NCI-H2171 treated with DMSO at 0.1 percent for 48 hours (cell line): Measurements from ENCODE around the gene APBA2.

ENCODE experiments used
- DNase-seq: peaks from one replicate; lab custom pipeline; 2025; lab: John Stamatoyannopoulos, UW

Gene APBA2

DNA sequence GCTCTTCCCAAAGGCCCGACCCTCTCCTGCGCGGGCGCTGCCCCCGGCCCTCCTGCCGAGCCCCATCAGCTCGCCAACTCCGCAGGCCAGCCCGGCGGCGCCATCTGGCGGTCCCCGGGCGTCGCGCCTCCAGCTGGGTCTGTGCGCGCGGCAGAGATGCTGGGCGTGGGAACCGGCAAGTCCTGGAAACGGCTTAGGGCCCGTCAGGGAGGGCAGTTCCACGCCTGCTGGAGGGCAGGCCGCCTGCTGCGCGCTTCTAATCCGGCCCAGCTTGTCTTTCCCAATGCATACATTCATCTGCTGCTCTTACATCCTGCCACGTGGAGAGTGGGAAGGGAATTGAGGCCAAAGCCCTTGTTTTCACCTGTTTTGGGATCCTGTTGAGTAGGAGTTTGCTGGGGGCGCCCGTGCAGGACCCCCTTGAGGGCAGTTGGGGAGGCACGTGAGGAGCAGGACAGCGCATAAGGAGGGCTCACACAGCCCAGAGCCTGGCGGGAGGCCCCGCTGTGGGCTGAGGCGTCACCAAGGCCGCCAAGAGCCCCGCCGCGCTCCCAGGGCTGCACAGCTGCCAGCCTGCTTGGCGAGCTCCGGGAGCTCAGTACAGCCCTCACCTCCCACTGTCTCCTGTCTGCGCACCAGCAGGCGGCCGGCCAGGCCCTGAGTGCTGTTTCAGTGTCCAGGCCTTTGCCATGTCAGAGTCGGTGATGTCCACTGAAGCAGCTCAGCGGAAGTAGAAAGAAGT lies 218.2 kb downstream of the APBA2 start:
- DNase-seq: no peak

DNA sequence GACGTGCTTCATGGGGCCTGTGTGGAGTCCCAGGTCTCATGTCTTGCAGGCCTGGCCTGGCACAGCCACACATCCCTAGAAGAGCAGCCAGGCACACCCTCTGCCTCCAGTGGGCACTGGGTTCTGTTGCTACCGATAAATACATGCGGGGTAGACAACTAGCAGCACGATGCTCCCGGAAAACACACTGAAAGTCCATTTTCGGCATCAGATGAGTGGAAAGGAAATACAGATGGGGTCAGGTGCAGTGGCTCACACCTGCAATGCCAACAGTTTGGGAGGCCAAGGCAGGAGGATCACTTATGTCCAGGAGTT lies 218.7 kb downstream of the APBA2 start:
- no peak for DNase-seq

DNA sequence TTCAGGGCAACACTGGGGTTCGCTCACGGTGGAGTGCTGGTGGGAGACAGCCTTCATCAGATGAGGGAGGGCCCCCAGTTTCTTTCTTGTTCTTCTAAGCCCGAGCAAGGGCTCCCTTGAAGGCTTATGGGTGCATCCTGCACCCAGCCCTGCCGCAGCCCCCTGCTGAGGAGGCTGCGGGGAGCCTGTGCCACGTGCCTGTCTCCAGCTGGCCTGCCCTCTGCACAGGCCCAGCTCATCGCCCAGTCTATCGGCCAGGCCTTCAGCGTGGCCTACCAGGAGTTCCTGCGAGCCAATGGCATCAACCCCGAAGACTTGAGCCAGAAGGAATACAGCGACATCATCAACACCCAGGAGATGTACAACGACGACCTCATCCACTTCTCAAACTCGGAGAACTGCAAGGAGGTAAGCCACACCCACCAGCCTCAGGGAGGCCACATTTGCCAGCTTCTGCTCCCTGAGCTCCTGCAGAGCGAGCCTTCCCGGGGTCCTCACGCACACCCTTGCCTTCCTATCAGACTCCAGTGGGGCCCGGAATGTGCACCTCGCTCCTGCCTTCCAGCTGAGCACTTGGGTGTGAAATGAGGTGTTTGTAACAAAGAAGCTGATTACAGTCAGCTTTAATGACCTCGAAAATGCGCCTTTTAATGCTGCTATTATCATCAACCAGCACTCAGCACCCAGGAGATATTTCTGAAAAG lies 219.5 kb downstream of the APBA2 start:
- DNase-seq: no peak

DNA sequence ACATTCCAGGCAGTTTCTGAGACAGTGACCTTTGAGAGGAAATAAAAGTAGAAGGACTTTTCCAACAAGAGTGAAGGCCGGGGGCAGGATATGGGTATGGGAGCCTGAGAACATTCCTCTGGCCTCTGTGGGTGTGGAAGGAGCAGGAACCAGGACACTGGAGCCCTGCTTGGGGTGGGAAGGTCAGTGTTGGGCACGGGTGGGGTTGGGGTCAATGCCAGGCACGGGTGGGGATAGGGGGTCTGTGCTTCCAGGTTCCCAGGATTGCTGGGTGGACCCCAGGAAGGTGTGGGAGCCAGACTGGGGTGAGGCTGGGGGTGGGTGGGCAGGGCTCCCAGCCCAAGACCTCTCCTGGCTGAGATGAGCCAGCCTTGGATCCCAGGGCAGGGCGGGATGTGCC lies 220.3 kb downstream of the APBA2 start:
- DNase-seq: no peak

DNA sequence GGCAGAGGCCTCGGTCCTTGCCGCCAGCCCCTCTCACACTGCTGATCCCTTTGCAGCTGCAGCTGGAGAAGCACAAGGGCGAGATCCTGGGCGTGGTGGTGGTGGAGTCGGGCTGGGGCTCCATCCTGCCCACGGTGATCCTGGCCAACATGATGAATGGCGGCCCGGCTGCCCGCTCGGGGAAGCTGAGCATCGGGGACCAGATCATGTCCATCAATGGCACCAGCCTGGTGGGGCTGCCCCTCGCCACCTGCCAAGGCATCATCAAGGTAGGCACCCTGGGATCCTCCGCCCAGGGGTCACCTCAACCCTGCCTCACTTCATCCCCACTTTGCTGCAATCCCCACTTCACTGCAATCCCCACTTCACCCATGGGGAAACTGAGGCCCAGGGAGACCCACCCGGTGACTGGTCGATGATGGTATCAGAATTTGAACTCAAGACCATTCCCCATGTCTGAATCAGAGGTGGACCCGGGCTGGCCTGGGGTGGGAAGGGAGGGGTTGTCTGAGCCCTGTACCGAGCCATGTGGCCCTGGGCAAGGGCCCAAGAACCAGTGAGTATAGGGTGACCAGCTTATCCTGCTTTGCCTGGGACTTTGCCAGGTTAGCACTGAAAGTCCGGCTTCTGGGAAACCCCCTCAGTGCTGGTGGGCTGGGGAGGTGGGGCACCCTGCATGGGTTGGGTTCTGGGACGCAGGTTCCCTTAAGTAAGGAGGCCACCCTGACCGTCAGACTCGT lies 220.9 kb downstream of the APBA2 start:
- DNase-seq: no peak

DNA sequence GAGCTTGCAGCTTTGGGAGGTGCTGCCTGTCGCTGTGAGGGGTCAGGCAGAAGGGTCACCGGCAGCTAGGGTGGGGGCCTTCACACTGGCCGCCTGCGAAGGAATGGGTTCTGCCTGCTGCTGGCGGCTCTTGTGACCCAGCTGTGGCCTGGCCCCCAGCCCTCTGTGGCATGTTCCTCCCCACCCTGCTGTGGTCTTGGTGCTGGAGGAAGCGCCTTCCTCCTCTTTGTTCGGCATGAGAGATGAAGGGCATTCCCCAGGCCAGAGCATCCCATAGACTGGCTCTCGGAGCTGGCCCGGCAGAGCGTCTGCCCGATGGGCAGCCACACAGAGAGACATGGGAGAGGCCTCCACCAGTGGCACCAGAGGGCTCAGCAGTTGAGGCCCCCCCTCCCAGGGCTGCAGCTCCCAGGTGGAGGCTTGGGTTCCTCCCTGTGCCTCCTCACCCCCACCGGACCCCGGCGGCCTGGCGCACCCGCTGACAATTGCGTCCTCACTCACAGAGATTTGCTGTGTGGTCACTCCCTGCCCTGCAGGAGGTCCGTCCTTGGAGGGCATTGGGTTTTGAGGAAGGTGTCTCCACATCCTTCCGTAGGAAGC lies 221.6 kb downstream of the APBA2 start:
- no peak for DNase-seq

DNA sequence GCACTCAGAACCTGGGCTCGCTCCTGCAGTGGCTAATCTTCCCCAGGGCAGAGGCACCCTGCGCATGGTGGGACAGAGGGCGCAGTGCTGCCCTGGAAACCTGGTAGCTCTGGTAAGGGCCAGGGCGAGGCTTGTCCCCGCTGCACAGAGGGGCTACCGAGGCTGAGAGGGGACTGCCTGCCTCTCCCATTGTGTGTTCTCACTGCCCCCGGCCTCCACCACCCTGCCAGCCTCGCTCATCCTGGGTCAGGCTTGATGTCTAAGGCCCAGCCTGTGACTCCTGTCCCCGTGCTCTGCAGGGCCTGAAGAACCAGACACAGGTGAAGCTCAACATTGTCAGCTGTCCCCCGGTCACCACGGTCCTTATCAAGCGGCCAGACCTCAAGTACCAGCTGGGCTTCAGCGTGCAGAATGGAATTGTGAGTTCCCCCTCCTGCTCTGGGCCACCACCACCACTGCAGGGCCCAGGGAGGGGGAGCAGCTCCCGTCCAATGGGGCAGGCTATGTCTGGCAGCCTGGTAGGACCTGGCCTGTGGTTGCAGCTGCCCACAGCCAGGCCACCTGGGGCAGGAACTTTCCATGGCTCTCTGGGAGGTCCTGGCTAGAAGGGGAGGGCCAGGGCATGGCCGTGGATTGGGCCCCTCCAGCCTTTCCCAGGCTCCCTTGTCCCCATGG lies 222.3 kb downstream of the APBA2 start:
- no peak for DNase-seq

DNA sequence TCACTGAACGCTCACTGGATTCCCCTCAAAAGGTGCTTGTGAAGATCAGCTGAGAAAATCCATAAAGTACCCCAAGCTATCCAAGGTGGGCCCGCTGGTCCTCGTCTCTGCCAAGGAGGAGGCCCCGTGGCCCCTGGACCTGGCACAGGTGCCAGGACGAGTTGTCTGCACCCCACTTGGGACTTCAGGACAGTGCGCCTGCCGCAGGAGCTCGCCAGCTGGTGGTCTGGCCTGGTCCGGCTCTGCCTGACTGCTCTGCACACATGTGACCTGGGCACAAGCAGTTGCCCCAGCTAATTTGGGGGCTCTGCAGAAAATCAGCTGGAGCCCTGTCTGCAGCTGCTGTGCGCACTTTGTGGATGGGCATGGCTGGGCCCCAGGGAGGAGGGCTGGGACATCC lies 224.0 kb downstream of the APBA2 start:
- DNase-seq: no peak

DNA sequence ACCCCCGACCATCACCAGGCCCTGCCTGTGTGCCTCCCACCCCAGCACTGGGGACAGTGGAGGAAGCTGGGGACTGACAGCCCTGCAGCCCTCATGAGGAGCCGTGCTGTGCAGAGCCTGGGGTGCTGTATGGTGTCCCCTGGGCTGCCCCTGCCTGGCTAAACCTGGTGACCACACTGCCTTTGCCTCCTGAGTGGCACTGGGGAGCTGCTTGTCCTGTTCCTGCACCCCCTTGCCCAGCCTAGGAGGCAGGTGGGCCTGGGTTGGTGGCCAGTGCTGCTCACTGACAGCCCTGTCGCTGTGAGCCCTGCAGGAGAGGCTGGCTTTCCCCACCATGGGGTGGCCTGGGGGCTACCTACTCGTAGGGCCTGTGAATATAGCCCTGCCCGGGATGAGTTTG lies 224.4 kb downstream of the APBA2 start:
- DNase-seq: no peak

DNA sequence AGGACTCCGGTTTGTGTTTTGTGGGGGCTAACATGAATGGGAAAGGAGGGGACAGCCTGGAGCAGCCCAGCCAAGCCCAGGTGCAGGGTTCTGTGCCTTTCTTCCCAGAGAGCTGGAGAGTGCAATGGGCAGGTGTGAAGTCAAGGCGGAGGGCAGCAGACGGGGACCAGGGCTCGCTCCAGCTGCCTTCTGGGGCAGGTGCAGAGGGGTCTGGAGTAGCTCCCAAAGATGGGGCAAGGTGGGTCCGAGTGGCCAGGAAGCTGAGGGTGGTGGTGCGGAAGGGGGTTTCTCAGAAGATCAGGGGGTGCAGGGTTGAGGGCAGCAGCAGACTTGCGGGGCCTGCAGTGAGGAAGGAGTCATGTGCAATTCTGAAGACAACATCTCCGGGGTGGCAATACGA lies 225.0 kb downstream of the APBA2 start:
- no peak for DNase-seq

DNA sequence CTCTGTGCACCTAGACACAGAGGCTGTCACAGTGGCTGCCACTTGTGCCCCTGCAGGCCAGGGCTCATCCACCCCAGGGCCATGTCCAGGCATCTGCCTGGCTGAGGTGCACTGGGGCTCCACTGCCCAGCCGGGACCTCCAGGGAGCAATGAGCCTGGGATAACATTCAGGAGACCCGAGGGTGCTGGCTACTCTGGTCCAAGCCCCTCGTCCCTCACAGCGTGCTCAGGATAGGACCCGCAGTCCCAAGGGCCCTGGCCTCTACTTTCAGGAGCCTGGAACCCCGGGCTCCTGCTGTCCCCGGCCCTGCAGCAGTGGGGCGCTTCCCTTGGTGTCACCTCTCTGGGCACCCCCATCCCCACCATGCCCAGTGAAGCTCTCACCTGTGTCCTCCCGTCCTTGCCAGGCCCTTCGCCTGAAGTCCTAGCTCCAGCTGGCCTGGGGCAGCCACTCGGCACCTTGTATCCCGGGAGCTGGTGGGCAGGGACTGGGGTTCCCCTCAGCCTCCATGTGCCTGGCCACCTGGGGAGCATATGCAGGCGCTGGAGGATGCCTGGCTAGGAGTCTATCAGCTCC lies 226.0 kb downstream of the APBA2 start:
- DNase-seq: no peak

DNA sequence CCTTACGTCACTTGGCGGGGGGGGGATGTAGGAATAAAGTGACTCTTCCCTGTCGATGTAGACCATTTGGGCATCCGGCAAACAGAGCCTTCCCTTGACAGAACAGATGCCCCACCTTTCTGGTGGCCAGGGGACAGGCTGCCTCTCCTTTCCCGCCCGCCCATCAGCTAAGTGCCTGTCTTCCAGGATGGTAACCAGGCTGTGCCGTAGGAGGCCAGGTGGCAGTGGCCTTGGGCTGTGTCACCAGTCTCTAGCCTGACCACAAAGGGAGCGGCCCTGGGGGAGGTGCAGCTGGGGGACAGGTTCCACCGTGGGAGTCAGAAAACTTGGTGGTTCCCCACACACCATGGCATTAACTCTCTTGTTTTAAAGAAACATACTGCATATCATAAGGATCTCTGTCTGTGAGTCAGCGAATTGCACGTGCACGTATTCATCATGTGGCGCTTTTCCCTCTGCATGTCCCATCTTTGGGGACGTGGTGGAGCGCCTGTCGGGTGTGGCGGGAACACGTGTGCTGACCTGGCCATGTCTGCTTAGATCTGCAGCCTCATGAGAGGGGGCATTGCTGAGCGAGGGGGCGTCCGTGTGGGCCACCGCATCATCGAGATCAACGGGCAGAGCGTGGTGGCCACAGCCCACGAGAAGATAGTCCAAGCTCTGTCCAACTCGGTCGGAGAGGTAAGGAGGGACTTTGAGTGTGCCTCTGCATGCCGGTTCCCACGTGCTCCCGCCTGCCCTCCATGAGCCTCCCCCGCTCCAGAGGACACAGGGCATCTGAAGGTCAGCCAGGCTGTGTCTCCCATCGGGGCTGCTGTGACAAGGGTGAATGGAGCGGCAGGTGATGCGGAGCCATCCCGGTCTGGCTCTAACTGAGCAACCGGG lies 227.8 kb downstream of the APBA2 start:
- no peak for DNase-seq

DNA sequence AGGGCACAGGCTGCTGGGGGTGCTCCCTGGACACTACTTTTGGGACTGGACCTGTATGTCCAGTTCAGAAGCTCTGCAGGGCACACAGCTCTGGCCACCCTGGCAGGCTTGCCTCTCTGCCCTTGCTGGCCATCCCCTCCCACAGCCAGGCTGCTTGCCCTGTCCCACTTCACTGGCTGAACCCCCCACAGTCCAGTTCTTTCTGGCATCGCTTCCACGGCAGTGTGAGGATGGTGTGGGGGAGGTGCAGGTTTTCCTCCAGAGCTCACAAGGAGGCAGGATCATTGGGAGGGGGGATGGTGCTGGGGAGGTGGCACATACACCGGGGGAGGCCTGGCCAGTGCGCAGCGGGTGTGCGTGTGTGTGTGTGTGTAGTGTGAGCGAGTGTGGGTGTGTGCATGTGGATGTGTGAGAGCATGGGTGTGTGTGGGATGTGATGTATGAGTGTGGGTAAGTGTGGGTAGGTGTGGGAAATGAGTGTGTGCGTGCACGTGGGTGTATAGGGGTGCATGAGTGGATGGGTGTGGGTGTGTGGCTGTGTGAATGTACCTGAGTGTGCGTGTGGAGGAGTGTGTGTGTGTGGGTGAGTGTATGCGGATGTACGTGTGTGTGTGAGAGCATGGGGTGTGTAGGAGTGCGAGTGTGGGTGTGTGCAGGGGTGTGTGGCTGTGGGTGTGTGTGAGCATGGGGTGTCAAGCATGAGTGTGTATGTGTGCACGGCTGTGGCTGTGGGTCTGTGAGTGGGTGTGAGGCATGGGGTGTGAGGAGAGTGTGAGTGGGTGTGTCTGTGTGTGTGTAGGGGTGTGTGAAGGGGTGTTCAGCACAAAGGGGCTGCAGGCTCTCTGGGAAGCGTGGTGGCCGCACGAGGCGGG lies 228.7 kb downstream of the APBA2 start:
- DNase-seq: no peak

DNA sequence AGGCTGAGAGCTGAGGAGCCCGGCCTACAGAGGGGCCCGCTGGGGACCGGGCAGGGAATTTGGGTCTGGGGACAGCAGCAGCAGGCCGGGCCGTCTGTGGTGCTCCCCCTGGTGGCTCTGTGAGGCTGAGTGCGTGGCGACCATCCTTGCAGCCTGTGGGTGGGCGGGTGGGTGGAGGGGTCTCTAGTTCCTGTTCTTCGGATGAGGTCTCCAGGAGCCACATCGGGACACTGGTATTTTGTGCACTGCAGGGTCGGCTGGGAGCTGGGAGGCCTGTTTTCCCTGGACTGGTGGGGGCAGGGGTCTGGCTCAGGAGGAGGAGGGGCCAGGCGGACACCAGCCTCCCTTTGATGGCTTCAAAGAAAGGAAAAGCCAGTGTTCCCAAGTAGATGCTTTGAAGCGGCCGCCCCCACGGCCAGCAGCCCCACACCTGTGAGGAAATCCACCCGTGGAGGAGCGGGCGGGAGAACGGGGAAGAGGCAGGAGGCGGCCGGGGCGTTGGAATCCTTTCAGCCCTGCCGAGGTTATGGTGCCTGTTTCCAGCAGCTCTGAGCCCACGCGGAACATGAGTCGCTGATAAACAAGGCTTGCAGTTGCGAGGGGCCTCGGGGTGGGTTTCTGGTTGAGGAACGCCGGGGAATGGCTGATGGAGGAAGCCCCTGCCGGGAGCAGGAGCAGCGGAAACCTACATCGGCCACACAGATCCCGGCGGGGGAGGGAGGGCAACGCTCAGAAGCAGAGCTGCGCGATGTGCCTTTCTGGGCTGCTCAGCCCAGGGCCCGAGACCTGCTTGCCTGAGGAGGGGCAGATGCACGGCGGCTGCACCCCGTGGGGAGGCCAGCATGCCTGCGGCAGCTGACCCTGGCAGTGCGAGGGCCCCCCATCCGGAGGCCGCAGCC lies 229.6 kb downstream of the APBA2 start:
- DNase-seq: no peak

DNA sequence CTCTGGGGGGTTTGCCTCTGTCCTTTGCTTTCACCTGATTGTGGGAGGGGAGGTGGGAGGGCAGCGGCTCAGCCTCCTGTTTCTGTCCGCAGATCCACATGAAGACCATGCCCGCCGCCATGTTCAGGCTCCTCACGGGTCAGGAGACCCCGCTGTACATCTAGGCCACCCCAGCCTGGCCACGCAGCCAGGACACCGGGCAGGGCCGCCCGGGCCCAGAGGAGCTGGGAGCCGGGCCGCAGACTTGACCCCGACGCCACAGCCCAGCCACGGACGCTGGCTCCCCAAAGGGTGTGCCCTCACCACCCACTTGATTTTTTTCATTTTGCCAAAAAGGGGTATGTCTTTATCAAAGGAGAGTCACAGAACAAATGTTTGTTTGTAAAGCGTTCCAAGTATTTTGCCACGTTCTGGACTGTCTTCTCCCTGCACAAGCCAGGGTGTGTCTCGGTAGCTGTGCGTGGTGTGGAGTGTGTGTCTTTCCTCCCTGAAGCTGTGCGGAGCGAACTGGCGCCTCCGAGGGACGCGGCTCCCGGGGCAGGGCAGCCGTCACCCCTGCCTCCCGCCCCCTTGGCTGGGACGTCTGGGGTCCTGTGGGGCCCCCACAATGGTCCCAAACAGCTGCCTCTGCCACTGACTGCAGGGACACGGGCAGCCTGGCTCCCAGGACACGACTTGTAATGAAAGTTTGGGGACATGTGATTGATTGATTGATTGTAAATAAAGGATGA lies 231.4 kb downstream of the APBA2 start:
- DNase-seq: no peak

DNA sequence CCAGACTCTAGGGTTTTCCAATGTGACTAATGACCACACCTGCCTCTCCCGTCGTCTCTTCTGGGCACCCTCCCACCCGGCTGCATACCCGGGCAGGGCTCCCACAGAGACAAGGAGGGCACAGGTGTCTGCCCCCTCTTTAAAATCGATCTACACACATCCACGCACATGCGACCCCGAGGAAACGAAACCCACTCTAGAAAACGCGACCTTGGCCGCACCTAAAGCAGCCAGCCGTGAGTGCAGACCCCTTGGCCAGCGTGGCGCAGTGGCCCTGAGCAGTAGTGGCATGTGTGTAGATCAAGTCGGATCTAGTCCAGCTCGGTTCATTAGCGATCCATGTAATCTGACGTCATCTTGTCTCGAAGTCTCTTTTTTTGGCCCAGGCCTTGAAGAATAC lies 232.0 kb downstream of the APBA2 start:
- no peak for DNase-seq

DNA sequence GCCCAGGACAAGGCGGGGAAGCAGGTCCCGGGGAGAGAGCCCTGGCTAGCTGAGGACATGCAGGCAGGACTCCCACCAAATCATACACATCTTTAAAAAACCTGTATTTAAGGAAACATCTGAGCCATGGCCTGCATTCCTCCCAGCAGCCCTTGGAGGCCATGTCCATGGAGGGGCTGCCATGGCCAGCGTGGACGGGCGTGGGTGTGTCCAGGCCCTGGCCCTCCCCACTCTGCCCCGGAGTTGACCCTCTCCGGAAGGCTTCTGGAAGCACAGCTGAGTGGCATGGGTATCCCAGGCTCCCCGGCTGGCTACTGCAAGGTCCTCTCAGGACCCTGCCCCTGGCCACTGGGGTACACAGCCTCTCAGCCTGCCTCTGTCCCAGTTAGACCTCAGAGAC lies 234.1 kb downstream of the APBA2 start:
- no peak for DNase-seq
